ENCODE measurements around the gene RPIA. TPM values are rescaled to one million over a fixed set of nuclear protein-coding genes. Genes with fewer than 3 reads are reported as not detected.

Gene RPIA
- total and polyA plus RNA-seq, 4 donors, result 0.88 to 29.4 (median 3.1) TPM

- H3K27ac ChIP-seq (ENCODE audit: low read depth in 1 of 2, low read length in 2 of 2), result no peak overlapping the region
- H3K27me3 ChIP-seq (ENCODE audit: control insufficient read depth in 4 of 4, insufficient read depth in 4 of 4, low read length in 3 of 4), result no peaks in the 10 kb centered on the region
- 62% methylated on average over 8 of the region's 8 CpGs for WGBS
- DNase-seq (ENCODE audit: low spot score), result no peak
- peaks cover 0 to 15% (median 9%) of the 10 kb centered on the region in 4 donors for H3K36me3 ChIP-seq (ENCODE audit: control insufficient read depth in 4 of 4, insufficient read depth in 3 of 4, low read depth in 1 of 4, low read length in 3 of 4)
- peaks cover 0 to 2% (median 0%) of the 10 kb centered on the region in 4 donors for H3K4me1 ChIP-seq (ENCODE audit: control insufficient read depth in 4 of 4, insufficient read depth in 4 of 4, low read length in 3 of 4)
- H3K9ac ChIP-seq (ENCODE audit: low read depth in 1 of 2, low read length in 2 of 2), result no peak overlapping the region
- no peak overlapping the region for H3K4me3 ChIP-seq (ENCODE audit: low read depth in 1 of 3, low read length in 3 of 3)
- no peaks in the 10 kb centered on the region for H3K9me3 ChIP-seq (ENCODE audit: control insufficient read depth in 4 of 4, low read length in 3 of 4)
- TF ChIP-seq NR2F2 (IDR thresholded peaks at IDR 0.05) (no peak), HNF4A (conservative IDR thresholded peaks at IDR 0.05) (no peak), JUND (IDR thresholded peaks at IDR 0.05) (no peak), GABPA (IDR thresholded peaks at IDR 0.05 in 1 of 2, conservative IDR thresholded peaks at IDR 0.05 in 1 of 2) (no peak), MAX (IDR thresholded peaks at IDR 0.05) (no peak), ZBTB33 (IDR thresholded peaks at IDR 0.05) (no peak), YY1 (IDR thresholded peaks at IDR 0.05) (no peak), RXRA (IDR thresholded peaks at IDR 0.05) (no peak)
These were observed 45.0 kb downstream of the RPIA start for GRCh38 chr2:88736437-88736836.

- TF ChIP-seq SP1 (IDR thresholded peaks at IDR 0.05) (peak; percentile 6), EGR1 (IDR thresholded peaks at IDR 0.05; ENCODE audit: low read depth in 2 of 2) (no peak), ZBTB33 (IDR thresholded peaks at IDR 0.05) (no peak), YY1 (IDR thresholded peaks at IDR 0.05) (no peak), MAX (IDR thresholded peaks at IDR 0.05) (no peak), NR2F2 (IDR thresholded peaks at IDR 0.05) (peak; percentile 69), HNF4A (conservative IDR thresholded peaks at IDR 0.05) (no peak), RXRA (IDR thresholded peaks at IDR 0.05) (no peak)
- no peak overlapping the region for H3K4me3 ChIP-seq (ENCODE audit: low read depth in 1 of 3, low read length in 3 of 3)
- 73% methylated on average over 4 of the region's 4 CpGs for WGBS
- no peak for DNase-seq (ENCODE audit: low spot score)
- H3K4me1 ChIP-seq (ENCODE audit: control insufficient read depth in 4 of 4, insufficient read depth in 4 of 4, low read length in 3 of 4), result peaks cover 0 to 2% (median 0%) of the 10 kb centered on the region in 4 donors
- H3K27ac ChIP-seq (ENCODE audit: low read depth in 1 of 2, low read length in 2 of 2), result no peak overlapping the region
- peaks cover 2 to 15% (median 9%) of the 10 kb centered on the region in 4 donors for H3K36me3 ChIP-seq (ENCODE audit: control insufficient read depth in 4 of 4, insufficient read depth in 3 of 4, low read depth in 1 of 4, low read length in 3 of 4)
- no peaks in the 10 kb centered on the region for H3K27me3 ChIP-seq (ENCODE audit: control insufficient read depth in 4 of 4, insufficient read depth in 4 of 4, low read length in 3 of 4)
- H3K9me3 ChIP-seq (ENCODE audit: control insufficient read depth in 4 of 4, low read length in 3 of 4), result no peaks in the 10 kb centered on the region
- H3K9ac ChIP-seq (ENCODE audit: low read depth in 1 of 2, low read length in 2 of 2), result no peak overlapping the region
These were observed 45.9 kb downstream of the RPIA start for GRCh38 chr2:88737385-88737784.

GRCh38 chr2:88738271-88738670, 46.8 kb downstream of the RPIA start:
- 83% methylated on average over 3 of the region's 3 CpGs for WGBS
- no peaks in the 10 kb centered on the region for H3K9me3 ChIP-seq (ENCODE audit: control insufficient read depth in 4 of 4, low read length in 3 of 4)
- H3K9ac ChIP-seq (ENCODE audit: low read depth in 1 of 2, low read length in 2 of 2), result no peak overlapping the region
- no peak for TF ChIP-seq HNF4G (IDR thresholded peaks at IDR 0.05)
- no peak for TF ChIP-seq ZBTB33 (IDR thresholded peaks at IDR 0.05)
- no peak for TF ChIP-seq RXRA (IDR thresholded peaks at IDR 0.05)
- no peak for TF ChIP-seq SP1 (IDR thresholded peaks at IDR 0.05)
- TF ChIP-seq CTCF (IDR thresholded peaks at IDR 0.05; ENCODE audit: low read depth, low read length, missing input control), result no peak
- no peak for TF ChIP-seq REST (IDR thresholded peaks at IDR 0.05)
- TF ChIP-seq FOXA1 (IDR thresholded peaks at IDR 0.05), result no peak
- TF ChIP-seq YY1 (IDR thresholded peaks at IDR 0.05), result no peak
- no peak for TF ChIP-seq RAD21 (IDR thresholded peaks at IDR 0.05)
- no peaks in the 10 kb centered on the region for H3K27me3 ChIP-seq (ENCODE audit: control insufficient read depth in 4 of 4, insufficient read depth in 4 of 4, low read length in 3 of 4)
- H3K36me3 ChIP-seq (ENCODE audit: control insufficient read depth in 4 of 4, insufficient read depth in 3 of 4, low read depth in 1 of 4, low read length in 3 of 4), result peaks cover 2 to 15% (median 10%) of the 10 kb centered on the region in 4 donors
- no peak overlapping the region for H3K4me3 ChIP-seq (ENCODE audit: low read depth in 1 of 3, low read length in 3 of 3)
- H3K27ac ChIP-seq (ENCODE audit: low read depth in 1 of 2, low read length in 2 of 2), result no peak overlapping the region
- DNase-seq (ENCODE audit: low spot score), result peak; percentile 19
- H3K4me1 ChIP-seq (ENCODE audit: control insufficient read depth in 4 of 4, insufficient read depth in 4 of 4, low read length in 3 of 4), result peaks cover 0 to 2% (median 0%) of the 10 kb centered on the region in 4 donors

Data from liver (tissue), 9 donors.